ENCODE data around the gene CRHR1.

- no peak for TF ChIP-seq EZH2 (IDR thresholded peaks at IDR 0.05)
- TF ChIP-seq POLR2AphosphoS5 (IDR thresholded peaks at IDR 0.05; ENCODE audit: borderline replicate concordance, low read depth, low read length), result no peak
- no peak for TF ChIP-seq FOXP2 (optimal IDR thresholded peaks at IDR 0.05; ENCODE audit: control extremely low read depth, extremely low read length, insufficient read depth)
These were observed 9.0 kb upstream of the CRHR1 start for GRCh38 chr17:45775148-45775547.
